ENCODE results near the gene IMP4.

DNA sequence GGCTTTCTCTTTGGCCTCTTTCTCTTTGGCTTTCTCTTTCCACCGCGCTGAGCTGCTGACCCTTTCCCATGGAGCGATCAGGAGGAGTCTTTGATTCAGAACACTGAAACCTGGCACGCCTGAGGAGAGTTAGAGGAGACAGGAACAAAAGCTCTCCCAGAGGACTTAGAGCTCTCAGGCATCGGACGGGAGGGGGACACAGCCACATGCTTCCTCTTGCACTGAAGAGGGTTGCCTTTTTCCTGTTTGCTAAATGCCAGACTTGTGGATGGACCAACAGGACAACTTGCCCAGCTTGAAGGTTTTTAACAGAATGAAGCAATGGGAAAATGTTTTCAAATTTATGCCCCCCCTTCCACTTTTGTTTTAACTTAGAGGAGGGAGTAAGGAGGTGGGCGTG is 9.5 kb downstream of the IMP4 start:
- TF ChIP-seq, protein P1, sequence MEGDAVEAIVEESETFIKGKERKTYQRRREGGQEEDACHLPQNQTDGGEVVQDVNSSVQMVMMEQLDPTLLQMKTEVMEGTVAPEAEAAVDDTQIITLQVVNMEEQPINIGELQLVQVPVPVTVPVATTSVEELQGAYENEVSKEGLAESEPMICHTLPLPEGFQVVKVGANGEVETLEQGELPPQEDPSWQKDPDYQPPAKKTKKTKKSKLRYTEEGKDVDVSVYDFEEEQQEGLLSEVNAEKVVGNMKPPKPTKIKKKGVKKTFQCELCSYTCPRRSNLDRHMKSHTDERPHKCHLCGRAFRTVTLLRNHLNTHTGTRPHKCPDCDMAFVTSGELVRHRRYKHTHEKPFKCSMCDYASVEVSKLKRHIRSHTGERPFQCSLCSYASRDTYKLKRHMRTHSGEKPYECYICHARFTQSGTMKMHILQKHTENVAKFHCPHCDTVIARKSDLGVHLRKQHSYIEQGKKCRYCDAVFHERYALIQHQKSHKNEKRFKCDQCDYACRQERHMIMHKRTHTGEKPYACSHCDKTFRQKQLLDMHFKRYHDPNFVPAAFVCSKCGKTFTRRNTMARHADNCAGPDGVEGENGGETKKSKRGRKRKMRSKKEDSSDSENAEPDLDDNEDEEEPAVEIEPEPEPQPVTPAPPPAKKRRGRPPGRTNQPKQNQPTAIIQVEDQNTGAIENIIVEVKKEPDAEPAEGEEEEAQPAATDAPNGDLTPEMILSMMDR (IDR thresholded peaks at IDR 0.05; ENCODE audit: extremely low read depth in 1 of 2, insufficient read depth in 1 of 2, low read depth in 1 of 2, low read length in 2 of 2): no peak
- no peak for TF ChIP-seq GATA2 (IDR thresholded peaks at IDR 0.05; ENCODE audit: insufficient read depth, insufficient read length, low read depth, low read length)
- TF ChIP-seq, protein P2, sequence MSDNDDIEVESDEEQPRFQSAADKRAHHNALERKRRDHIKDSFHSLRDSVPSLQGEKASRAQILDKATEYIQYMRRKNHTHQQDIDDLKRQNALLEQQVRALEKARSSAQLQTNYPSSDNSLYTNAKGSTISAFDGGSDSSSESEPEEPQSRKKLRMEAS (IDR thresholded peaks at IDR 0.05; ENCODE audit: insufficient read depth, insufficient read length): no peak
- no peak for TF ChIP-seq POLR2A (IDR thresholded peaks at IDR 0.05; ENCODE audit: low read depth, low read length)
- no peak for TF ChIP-seq POLR2AphosphoS5 (IDR thresholded peaks at IDR 0.05; ENCODE audit: insufficient read depth, low read depth, low read length)
- TF ChIP-seq EZH2 (IDR thresholded peaks at IDR 0.05; ENCODE audit: borderline replicate concordance, low read depth, low read length, severe bottlenecking): no peak
- no peak for TF ChIP-seq FOS (IDR thresholded peaks at IDR 0.05; ENCODE audit: borderline replicate concordance, insufficient read depth, low read length)
- TF ChIP-seq MYC (IDR thresholded peaks at IDR 0.05; ENCODE audit: low read depth, low read length): no peak
- no peak for TF ChIP-seq JUN (IDR thresholded peaks at IDR 0.05; ENCODE audit: borderline replicate concordance, insufficient read depth, insufficient read length, low read depth)

All from endothelial cell of umbilical vein (primary cell).